Type B pancreatic cell (in vitro differentiated cells): ENCODE data around the gene SCN4A. TPM values are rescaled to one million over a fixed set of nuclear protein-coding genes. Genes with fewer than 3 reads are reported as not detected.
A peak's percentile ranks its signal among the peaks of the same experiment; 100 is the strongest.

Experiments used
- DNase-seq: peaks from one replicate; pipeline ENCODE4 v3.0.0; 2021; ENCODE audit warnings: mixed read lengths; ENCODE audit not compliant: unreplicated experiment; ENCODE audit errors: extremely low spot score
- H3K27ac Mint-ChIP-seq: 2 replicates; pipeline ENCODE4 v1.8.0; 2021; ENCODE audit warnings: mild to moderate bottlenecking, mixed read lengths
- H3K27me3 Mint-ChIP-seq: 2 replicates; pipeline ENCODE4 v1.8.0; 2021; ENCODE audit warnings: mixed read lengths
- H3K36me3 Mint-ChIP-seq: 2 replicates; pipeline ENCODE4 v1.8.0; 2021; ENCODE audit warnings: mixed read lengths
- H3K4me1 Mint-ChIP-seq: one replicate; pipeline ENCODE4 v1.8.0; 2021; ENCODE audit warnings: mixed read lengths; ENCODE audit not compliant: unreplicated experiment
- H3K4me3 Mint-ChIP-seq: 2 replicates; pipeline ENCODE4 v1.8.0; 2021; ENCODE audit warnings: mild to moderate bottlenecking, mixed read lengths
- H3K9me3 Mint-ChIP-seq: 2 replicates; pipeline ENCODE4 v1.8.0; 2021; ENCODE audit warnings: mixed read lengths
- total RNA-seq: library from RNA; stranded (reverse); gene quantifications from 2 replicates; pipeline ENCODE4 v1.2.1, GENCODE V29; 2021; ENCODE audit warnings: low replicate concordance
- TF ChIP-seq, protein P1 (sequence below): fragments of 200-600 bp; sonication (generic); conservative IDR thresholded peaks from 2 replicates; pipeline ENCODE4 v1.5.0; 2021; ENCODE audit warnings: antibody characterized with exemption, mild to moderate bottlenecking

SCN4A gene
- total RNA-seq, 1 donor from 2014 or later, result 0.39 TPM

DNA sequence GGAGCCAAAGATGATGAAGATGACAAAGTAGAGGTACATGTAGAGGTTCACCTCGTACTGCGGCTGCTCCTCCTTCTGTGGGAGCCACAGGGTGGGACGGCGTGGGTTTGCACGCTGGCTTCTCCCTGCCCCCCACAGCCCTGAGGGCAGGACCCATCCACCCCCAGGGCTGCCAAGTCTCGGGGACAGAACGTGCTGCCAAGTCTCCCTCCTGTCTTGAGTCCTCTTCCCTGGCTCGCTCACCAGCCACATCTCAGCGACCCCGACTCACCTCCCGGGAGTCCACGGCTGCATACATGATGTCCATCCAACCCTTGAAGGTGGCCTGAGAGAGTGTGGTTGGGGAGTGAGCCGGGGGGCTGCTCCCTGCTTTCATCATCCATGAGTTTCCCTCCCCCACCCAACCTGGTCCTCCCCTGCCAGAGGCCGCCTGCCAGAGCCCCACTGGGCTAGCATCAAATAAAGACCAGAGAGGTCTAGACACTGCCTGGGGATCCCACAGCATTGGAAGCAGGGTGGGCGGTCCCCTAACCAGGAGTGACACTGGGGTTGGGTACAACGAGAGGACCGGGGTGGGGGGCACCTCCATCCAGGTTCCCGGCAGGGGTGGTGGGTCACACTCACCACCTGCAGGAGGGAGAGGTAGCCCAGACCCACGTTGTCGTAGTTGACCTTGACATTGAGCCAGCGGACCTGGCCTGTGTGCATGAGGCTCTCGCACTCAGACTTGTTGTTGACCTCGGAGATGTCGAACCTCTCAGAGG is 27.8 kb downstream of the SCN4A start:
- TF ChIP-seq, protein P1, sequence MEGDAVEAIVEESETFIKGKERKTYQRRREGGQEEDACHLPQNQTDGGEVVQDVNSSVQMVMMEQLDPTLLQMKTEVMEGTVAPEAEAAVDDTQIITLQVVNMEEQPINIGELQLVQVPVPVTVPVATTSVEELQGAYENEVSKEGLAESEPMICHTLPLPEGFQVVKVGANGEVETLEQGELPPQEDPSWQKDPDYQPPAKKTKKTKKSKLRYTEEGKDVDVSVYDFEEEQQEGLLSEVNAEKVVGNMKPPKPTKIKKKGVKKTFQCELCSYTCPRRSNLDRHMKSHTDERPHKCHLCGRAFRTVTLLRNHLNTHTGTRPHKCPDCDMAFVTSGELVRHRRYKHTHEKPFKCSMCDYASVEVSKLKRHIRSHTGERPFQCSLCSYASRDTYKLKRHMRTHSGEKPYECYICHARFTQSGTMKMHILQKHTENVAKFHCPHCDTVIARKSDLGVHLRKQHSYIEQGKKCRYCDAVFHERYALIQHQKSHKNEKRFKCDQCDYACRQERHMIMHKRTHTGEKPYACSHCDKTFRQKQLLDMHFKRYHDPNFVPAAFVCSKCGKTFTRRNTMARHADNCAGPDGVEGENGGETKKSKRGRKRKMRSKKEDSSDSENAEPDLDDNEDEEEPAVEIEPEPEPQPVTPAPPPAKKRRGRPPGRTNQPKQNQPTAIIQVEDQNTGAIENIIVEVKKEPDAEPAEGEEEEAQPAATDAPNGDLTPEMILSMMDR, result no peak
- H3K9me3 Mint-ChIP-seq, result no peaks in the 10 kb centered on the region

DNA sequence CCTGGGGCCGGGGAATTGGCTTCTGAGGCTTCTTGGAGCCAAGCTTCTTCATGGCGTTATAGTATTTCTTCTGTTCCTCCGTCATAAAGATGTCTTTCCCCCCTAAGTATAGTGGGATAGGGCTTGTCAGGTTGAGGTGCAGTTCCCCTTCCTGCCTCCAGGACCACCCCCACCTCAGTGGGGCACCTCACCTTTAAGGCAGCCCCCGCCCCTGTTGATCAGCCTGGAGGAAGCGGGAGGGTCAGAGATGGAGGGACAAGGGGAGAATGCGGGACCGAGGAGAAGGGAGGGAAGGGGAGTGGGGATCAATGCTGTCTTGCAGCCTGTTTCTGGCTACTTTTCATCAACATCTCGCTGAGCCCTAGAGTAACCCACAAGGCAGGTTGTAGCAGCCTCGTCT is 29.0 kb downstream of the SCN4A start:
- TF ChIP-seq, protein P1, result peak; percentile 44
- no peaks in the 10 kb centered on the region for H3K9me3 Mint-ChIP-seq
- no peak overlapping the region for H3K4me3 Mint-ChIP-seq

More for the DNA sequence above, 27.8 kb downstream of the SCN4A start:
- Mint-ChIP-seq H3K4me1 (no peaks in the 10 kb centered on the region), H3K36me3 (no peaks in the 10 kb centered on the region), H3K4me3 (no peak overlapping the region), H3K27me3 (no peaks in the 10 kb centered on the region), H3K27ac (no peak overlapping the region)
- DNase-seq, result no peak

DNA sequence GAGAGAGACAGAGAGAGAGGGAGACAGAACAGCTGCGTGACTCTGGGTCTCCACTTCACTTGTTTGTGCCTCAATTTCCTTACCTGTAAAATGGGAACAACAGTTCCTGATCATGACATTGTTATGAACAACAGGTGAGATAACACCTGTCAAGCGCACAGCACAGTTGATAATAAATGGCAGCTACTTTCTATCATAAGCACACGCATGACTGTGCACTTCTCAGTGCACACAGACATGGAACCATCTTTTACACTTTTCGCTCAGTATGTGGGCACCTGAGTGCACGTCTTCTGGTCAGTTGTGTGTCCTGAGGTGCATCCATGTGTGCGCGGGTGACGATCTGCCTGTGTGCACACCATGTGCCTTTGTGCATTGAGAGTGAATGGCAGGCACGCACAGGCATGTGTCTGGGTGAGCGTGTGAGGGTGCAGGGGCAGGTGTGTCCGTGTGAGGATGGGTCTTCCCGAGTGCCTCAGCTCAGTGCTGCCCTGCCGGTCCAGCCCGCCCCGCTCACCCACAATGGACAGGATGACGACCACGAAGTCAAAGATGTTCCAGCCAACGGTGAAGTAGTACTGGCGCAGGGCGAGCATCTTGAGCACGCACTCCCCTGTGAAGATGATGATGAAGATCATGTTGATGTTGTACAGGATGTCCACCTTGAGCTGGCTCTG is 30.3 kb downstream of the SCN4A start:
- TF ChIP-seq, protein P1, result no peak
- no peaks in the 10 kb centered on the region for H3K36me3 Mint-ChIP-seq
- no peaks in the 10 kb centered on the region for H3K4me1 Mint-ChIP-seq
- DNase-seq, result no peak
- H3K27ac Mint-ChIP-seq, result no peak overlapping the region
- H3K4me3 Mint-ChIP-seq, result no peak overlapping the region
- no peaks in the 10 kb centered on the region for H3K27me3 Mint-ChIP-seq
- no peaks in the 10 kb centered on the region for H3K9me3 Mint-ChIP-seq

More for the DNA sequence above, 29.0 kb downstream of the SCN4A start:
- Mint-ChIP-seq H3K36me3 (no peaks in the 10 kb centered on the region), H3K27ac (no peak overlapping the region), H3K4me1 (no peaks in the 10 kb centered on the region), H3K27me3 (no peaks in the 10 kb centered on the region)
- DNase-seq, result no peak

DNA sequence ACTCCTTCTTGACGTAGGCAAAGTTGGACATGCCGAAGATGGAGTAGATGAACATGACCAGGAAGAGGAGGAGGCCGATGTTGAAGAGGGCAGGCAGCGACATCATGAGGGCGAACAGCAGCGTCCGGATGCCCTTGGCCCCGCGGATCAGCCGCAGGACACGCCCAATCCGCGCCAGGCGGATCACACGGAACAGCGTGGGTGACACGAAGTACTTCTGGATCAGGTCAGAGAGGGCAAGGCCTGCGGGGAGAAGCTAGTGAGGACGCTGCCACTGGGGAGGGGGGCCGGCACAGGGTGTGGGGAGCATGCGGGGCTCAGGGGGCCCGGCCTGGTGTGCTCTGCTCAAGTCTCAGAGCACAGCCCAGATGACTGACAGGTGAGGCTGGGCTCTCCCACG is 31.0 kb downstream of the SCN4A start:
- no peaks in the 10 kb centered on the region for H3K4me1 Mint-ChIP-seq
- H3K27ac Mint-ChIP-seq, result no peak overlapping the region
- TF ChIP-seq, protein P1, result no peak
- no peak overlapping the region for H3K4me3 Mint-ChIP-seq
- no peak for DNase-seq
- no peaks in the 10 kb centered on the region for H3K9me3 Mint-ChIP-seq
- no peaks in the 10 kb centered on the region for H3K27me3 Mint-ChIP-seq
- no peaks in the 10 kb centered on the region for H3K36me3 Mint-ChIP-seq

DNA sequence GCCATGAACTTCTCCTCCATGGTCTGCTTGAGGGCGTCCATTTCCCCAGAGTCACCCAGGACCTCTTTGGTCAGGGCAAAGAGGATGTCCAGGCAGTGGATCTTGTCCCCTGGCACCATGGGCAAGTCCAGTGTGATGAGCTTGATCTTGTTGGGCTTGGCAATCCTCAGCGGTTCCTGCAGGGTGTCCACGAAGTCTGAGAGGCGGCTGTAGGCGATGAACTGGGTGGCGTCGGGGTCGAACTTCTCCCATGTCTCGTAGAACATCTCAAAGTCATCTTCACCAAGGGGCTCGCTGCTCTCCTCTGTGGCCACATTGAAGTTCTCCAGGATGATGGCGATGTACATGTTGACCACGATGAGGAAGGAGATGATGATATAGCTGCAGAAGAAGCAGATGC is 31.6 kb downstream of the SCN4A start:
- Mint-ChIP-seq H3K4me1 (no peaks in the 10 kb centered on the region), H3K36me3 (no peaks in the 10 kb centered on the region), H3K27ac (no peak overlapping the region), H3K4me3 (no peak overlapping the region), H3K9me3 (no peaks in the 10 kb centered on the region), H3K27me3 (no peaks in the 10 kb centered on the region)
- TF ChIP-seq, protein P1, result no peak
- DNase-seq, result no peak
